ENCODE measurements around the gene NDUFB1. TPM values are rescaled to one million over a fixed set of nuclear protein-coding genes. Genes with fewer than 3 reads are reported as not detected.

The NDUFB1 gene
- total RNA-seq, 4 donors from 2014 or later = 145 to 353 (median 290) TPM

DNA sequence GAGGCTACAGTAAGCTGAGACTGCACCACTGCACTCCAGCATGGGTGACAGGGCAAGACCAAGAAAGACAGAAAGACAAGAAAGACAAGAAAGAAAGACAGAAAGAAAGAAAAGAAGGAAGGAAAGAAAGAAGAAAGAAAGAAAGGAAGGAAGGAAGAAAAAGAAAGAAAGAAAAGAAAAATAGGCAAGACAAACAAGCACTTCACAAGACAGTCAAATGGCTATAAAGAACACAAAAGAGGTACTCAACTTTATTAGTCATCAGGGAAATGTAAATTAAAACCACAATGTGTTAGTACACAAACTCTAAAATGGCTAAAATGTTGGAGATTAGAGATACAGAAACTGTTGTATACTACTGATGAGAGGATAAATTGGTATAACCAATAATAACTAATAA is 21.7 kb downstream of the NDUFB1 start:
- TF ChIP-seq, protein P1, sequence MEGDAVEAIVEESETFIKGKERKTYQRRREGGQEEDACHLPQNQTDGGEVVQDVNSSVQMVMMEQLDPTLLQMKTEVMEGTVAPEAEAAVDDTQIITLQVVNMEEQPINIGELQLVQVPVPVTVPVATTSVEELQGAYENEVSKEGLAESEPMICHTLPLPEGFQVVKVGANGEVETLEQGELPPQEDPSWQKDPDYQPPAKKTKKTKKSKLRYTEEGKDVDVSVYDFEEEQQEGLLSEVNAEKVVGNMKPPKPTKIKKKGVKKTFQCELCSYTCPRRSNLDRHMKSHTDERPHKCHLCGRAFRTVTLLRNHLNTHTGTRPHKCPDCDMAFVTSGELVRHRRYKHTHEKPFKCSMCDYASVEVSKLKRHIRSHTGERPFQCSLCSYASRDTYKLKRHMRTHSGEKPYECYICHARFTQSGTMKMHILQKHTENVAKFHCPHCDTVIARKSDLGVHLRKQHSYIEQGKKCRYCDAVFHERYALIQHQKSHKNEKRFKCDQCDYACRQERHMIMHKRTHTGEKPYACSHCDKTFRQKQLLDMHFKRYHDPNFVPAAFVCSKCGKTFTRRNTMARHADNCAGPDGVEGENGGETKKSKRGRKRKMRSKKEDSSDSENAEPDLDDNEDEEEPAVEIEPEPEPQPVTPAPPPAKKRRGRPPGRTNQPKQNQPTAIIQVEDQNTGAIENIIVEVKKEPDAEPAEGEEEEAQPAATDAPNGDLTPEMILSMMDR (IDR thresholded peaks at IDR 0.05) = no peak
- DNase-seq (ENCODE audit: low spot score) = no peak

DNA sequence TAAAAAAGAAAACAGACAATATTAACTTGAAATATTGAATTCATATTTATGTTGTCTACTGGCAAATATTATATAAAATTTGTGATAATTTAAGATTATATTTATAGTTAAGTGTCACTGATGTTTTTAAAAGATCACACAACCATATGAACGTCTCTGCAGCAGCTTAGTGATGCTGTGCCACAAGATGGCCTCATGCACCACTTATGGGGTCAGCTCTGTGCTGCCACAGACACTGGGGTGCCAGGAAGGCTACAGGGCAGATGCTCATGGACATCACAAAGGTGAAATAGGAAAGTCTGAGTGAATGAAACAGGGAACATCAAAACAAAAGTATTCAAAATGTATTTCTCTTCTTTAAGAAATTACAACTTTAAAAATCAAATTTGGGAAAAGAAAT is 28.2 kb downstream of the NDUFB1 start:
- TF ChIP-seq, protein P1 (IDR thresholded peaks at IDR 0.05) = no peak
- ATAC-seq (ENCODE audit: low FRiP score) = no peak
- DNase-seq (ENCODE audit: low spot score) = no peak

More for the DNA sequence above, 21.7 kb downstream of the NDUFB1 start:
- no peak for ATAC-seq (ENCODE audit: low FRiP score)

DNA sequence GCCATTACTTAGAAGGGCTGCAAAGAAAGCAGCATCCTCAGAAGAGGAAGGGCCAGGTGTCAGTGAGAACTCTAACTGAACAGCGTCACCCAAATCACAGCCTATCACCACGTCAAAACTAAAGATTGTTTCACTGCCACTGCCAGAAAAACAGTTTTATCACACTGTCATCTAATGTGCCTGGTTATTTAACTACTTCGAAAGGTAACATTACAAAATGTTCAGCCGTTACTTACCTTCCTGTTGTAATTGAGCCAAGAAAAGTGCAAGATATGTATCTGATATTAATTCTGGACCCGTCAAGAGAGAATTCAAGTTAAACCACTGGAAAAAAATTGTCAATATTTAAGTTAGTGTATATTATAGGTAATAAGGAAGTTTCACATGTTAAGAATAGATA is 33.0 kb downstream of the NDUFB1 start:
- DNase-seq (ENCODE audit: low spot score) = no peak
- TF ChIP-seq, protein P1 (IDR thresholded peaks at IDR 0.05) = no peak
- ATAC-seq (ENCODE audit: low FRiP score) = no peak

DNA sequence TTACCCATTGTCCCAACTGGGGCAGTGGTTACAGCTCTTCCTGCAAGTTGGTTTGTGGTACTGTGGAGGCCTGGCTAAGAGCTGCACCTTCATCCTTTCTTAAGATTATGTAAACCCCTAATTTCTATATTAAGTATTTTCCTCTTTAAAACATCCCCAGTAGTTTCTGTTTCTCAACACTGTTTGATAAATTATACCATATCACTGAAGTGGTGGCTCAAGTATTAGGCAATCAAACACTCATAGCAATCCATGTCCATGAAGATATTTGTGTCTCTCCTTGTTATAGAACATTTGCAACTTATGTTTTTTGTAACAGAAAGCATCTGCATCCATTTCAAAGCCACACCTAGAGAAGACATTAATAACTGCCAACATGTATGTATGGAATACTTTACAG is 47.0 kb downstream of the NDUFB1 start:
- TF ChIP-seq, protein P1 (IDR thresholded peaks at IDR 0.05) = no peak
- DNase-seq (ENCODE audit: low spot score) = no peak
- ATAC-seq (ENCODE audit: low FRiP score) = no peak

Other genes starting within 250 kb of the NDUFB1 start
- gene FBLN5, start 174.0 kb downstream of the NDUFB1 start, total RNA-seq = 100 to 1,000 TPM; 119 to 282 (median 171) TPM
- 10 to 100 TPM; 26.2 to 43.6 (median 40.6) TPM for gene TRIP11, start 81.6 kb downstream of the NDUFB1 start, total RNA-seq
- gene ATXN3, start 15.1 kb downstream of the NDUFB1 start, total RNA-seq = 10 to 100 TPM; 23.4 to 37.9 (median 36.4) TPM
- gene CPSF2, start 263 bp upstream of the NDUFB1 start, total RNA-seq = 10 to 100 TPM; 30.1 to 33.4 (median 30.3) TPM
- gene SLC24A4, start 201.5 kb upstream of the NDUFB1 start, total RNA-seq = 1 to 10 TPM in 2 of 4 donors, under 1 TPM in 2; 0.48 to 2.2 (median 0.79) TPM